ENCODE results near the gene CD226.
"Not testable (repeated sequence)": the region's sequence is repeated elsewhere in the genome, so short reads cannot be mapped to it uniquely, and the experiment has no call there.

Gene CD226

DNA sequence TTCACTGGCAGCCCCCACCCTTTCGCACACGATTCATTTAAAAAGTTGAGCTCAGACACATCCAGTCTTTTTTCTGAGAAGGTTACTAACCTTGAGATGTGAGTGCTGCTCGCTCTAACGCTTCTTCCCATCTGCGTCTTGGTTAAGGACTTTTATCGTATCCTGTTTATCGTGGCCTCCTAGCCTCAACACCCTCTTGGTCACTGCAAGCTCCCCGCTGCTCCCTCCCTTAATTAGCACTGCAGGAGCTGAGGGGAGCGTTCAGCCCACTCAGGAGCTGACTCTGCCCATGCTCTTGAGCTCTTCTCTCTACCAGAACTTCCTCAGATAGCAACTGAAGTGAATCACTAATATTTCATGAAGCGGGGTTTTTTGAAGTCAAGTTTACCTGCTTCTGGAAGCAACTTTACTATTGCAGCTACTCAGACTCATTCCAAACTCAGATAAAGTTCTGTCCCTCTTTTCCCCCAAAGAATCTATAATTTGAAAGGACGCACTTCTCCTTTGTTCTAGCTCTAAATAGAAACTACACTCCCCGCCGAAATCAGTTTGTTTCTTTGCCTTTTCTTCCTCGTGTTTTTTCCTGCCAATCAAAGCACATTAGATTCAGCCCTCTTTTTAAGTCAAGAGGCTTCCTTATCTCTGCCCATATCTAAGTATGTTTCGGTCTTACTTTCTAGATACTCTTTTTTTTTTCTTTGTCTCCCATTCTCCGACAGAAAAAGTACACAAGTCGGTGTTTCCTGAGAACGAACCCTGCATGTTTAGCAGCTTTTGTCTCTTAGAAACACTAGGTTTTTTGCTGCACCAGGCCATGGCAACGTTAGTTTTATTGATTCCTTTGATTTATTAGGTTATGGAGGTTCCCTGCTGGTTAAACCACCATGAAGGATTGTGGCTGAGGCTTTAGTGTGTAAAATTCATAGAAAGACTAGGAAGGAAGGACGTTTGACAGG, 9.3 kb upstream of the CD226 start:
- DNase-seq (ENCODE audit: low read depth in 2 of 2): no peak

DNA sequence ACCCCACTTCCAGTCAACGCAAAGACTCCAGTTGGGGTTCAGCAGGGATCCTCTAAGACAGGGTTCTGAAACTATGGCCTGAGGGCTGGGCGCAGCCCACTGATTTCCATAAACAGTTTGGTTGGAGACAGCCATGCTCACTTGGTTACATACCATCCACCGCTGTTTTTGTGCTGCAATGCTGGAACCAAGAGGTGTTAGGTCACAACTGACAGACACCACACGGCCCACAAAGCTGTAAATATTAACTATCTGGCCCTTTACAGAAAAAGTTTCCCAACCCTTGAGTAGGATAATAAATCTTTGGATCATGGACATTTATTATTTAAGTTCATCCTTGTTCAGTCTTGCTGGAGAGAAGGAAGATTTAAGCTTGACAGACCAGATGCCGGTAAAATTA, 8.4 kb upstream of the CD226 start:
- no peak for DNase-seq (ENCODE audit: low read depth in 2 of 2)

DNA sequence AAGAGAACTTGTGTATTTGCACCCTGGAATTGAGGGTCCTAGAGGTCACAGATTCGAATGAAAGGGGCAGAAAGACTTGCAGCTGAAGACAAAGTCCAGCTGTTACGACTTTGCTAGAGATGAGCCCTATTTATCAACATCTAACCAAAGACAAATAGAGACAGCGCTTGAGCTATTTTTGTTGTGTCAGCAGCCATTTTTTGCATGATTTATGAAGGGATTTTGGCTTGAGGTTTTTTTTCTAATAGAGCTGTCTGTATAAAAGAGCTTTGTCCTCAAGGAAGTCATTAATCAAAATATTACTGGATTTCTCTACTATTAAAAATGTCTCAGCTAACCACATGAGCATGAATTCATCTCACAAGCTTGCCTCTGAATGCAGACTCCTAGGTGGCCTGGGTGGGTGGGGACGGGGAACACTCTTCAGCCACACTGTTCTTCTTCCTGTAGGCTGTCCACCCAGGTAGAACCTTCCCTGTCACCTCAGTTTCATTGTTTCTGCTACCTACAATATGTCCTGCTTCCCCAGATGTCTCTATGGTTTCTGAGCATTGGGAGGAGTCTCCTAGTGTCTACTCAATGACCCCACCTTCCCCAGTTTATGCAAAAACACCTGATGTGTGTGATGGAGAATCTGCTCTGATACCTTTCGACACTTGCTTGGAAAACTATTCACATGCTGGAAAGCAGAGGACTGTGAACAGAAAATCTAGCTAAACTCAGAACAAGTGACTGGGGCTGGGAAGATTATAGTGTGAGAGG, 7.2 kb upstream of the CD226 start:
- DNase-seq (ENCODE audit: low read depth in 2 of 2): no peak

DNA sequence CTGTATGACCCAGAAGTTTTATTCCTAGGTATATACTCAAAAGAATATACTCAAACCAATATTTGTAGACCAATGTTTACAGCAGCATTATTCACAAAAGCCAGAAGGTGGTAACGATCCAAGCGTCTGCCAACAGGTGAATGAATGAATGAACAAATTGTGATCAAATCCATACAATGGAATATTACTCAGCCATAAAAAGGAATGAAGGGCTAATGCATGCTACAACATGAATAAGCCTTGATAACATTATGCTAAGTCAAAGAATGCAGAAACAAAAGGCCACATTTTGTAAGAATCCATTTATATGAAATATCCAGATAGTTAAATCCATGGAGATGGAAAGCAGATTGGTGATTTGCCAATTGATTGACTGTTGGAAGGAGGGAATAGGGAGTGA, 5.5 kb upstream of the CD226 start:
- DNase-seq (ENCODE audit: low read depth in 2 of 2): no peak

DNA sequence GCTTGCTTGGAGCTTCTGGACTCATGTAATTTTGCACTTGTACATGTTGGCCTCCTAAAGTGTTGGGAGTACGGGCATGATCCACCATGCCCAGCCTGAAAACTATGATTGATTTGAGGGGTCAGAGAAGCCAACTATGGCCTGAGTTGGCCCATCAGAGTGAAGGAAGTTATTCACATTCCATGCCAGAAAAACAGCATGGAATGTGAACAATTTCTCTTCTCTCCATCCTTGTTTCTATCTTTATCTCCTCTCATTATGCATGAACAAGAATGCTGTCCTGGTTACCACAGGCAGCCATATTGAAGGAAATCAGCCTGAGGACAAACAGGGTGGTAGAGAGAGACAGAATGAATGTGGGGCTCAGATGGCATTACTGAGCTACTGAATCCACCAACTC, 3.5 kb upstream of the CD226 start:
- no peak for DNase-seq (ENCODE audit: low read depth in 2 of 2)

DNA sequence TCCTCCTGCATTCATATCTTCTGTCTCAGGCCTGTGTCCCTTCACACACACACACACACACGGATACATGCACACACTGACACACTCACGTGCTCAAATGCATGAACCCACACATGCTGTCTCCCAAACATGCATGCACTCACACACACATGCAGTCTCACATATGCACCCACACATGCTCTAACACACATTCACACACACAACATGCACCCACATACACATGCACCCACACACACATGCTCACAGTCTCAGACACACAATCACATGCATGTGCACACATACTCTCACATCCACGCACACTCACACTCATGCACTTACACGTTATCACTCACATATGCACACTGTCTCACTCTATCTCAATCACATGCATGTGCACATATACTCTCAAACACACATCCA, 1.9 kb upstream of the CD226 start:
- no peak for DNase-seq (ENCODE audit: low read depth in 2 of 2)

DNA sequence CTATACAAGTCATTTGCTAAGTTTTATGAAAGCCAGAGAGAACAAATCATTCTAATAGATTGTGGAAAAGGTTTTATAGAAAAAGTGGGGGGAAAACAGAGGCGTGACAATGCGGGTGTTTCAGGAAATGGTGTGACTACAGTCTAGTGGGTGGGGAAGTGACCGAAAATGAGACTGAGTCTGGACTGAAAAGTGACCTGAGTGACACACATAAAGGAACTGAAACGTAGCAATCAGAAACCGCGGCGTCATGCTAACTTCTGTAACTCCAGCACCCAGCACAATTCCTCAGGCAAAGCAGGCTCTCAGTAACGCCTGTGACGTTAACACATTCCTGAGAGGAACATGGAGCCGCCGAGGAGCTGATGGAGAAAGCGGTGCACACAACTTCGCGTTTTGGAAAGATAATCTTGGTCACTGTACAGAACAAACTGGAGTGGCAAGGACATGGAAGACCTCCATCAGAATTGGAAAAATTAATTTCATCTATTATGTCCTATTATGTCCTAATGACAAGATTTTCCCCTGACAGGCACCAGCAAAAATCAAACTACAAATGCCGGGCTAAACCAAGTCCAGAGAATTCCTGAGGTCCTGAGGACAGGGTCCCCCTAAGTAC, 1.4 kb upstream of the CD226 start:
- DNase-seq (ENCODE audit: low read depth in 2 of 2): peak in 1 of 2 donors; percentile 58

DNA sequence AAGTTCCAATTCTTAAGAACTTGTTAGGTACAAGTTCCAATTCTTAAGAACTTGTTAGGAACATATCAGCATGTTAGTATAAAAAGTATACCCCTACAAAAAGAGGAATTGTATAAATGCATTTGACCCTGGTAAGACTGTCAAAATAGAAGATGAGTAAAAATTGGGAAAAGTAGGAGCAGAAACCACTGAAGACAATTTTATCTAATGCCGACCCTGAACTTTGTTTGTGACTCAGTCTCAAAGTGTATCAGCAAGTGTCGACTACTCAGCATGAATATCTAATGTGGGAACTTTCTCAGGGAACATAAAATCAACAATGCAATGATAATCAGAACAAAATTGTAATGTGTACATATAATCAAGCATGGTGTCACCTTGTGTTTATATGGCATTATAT, 583 bp upstream of the CD226 start:
- DNase-seq (ENCODE audit: low read depth in 2 of 2): no peak

DNA sequence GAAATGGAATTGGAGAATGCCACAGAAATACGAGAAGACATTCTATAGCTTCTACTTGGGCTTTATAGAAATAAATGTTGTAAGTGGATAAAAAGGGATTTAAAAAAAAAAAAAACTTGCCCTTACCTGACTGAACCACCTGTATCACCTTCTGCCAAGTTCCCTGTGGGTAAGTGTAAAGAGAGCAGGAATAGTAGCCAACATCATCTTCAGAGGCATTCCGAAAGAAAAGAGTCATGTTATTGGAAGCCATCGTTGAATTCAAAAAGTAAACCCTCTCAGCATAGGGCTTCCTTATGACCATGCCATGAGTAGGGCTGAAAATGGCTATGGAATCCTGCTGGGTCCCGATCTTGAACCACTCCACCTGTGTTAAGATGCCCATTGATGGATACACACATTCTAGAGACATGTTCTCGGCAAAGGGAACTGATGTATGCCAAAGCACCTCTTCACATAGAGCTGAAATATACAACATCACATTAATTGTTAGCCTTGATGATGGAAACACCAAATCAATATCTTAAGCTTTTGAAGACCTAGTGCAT, 991 bp downstream of the CD226 start:
- DNase-seq (ENCODE audit: low read depth in 2 of 2): no peak

DNA sequence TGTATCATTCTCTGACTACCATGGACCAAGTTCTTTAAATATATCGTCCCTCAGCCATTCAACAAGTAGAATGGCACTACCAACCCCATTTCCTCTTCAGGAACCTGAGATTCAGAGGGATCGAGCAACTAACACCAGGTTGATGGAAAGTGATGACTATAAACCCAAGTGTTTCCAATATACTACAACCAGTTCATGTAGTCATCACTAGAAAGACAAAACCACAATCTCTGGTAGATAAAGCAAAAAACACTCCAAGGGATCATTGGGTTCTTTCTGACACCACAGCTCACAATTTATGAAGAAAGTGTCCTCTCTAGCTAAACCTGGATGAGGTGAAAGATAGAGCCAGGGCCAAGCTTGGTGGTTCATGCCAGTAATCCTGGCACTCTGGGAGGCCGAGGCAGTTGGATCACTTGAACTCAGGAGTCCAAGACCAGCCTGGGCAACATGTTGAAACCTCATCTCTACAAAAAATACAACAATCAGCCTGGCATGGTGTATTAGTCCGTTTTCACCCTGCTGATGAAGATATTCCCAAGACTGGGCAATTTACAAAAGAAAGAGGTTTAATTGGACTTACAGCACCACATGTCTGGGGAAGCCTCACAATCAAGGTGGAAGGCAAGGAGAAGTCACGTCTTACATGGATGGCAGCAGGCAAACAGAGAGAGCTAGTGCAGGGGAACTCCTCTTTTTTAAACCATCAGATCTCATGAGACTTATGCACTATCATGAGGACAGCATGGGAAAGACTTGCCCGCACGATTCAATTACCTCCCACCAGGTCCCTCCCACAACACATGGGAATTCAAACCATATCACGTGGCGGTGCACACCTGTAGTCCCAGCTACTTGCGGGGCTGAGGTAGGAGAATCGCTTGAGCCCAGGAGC, 2.2 kb downstream of the CD226 start:
- no peak for DNase-seq (ENCODE audit: low read depth in 2 of 2)

DNA sequence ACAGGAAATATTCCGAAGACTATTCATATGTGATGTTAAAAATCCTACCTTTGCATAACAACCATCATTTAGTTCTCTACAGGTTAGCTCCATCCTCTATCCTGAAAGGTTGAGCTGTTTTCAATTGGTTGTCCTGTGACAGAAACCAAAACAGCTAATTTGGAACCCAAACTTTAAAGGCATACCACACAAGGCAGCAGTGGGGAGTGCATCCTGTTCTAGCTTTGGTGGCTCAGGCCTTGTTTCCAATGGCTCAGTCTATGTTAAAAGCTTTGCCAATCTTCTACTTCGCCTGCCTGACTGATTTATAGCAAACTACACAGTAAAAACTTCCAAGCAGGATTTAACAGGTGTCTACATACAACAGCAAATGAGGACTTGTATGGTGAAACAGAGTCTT, 3.2 kb downstream of the CD226 start:
- no peak for DNase-seq (ENCODE audit: low read depth in 2 of 2)

DNA sequence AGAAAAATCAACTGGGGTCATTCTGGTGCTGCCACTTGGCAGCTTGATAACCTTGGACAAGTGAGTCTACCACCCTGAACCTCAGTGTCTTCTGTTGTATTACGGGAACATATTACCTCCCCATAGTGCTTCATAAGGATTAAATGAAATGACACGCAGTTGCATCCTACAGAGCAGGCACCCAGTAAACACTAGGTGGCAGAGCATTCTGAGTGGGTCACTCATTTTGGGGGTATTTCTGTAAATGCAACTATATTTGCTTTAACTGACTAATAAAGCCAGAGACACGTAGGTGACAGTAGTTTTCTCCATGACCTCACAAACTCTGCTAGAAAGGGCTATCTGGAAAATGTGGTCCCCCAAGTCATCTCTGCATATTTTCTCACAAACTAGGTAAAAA, 4.7 kb downstream of the CD226 start:
- no peak for DNase-seq (ENCODE audit: low read depth in 2 of 2)

DNA sequence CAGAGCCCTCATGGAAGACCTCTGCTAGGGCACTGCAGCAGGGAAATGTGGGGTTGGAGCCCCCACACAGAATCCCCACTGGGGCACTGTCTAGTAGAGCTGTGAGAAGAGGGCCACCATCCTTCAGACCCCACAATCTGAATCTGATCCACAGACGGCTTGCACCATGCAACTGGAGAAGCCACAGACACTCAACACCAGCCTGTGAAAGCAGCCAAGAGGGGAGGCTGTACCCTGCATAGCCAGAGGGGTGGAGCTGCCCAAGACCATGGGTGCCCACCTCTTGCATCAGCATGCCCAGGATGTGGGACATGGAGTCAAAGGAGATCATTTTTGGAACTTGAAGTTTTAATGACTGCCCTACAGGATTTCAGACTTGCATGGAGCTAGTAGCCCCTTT, 6.5 kb downstream of the CD226 start:
- no peak for DNase-seq (ENCODE audit: low read depth in 2 of 2)

DNA sequence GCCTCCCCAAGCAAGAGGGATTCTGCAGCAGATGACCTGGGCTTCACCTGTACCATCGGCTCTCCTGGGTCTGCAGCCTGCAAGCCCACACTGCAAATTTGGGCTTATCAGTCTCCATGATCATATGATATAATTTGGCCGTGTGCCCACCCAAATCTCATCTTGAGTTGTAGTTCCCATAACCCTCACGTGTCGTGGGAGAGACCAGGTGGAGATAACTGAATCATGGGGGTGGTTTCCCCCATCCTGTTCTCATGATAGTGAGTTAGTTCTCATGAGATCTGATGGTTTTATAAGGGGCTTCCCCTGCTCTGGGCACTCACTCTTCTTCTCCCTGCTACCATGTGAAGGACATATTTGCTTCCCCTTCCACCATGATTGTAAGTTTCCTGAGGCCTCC, 7.9 kb downstream of the CD226 start:
- DNase-seq (ENCODE audit: low read depth in 2 of 2): not testable (repeated sequence)

DNA sequence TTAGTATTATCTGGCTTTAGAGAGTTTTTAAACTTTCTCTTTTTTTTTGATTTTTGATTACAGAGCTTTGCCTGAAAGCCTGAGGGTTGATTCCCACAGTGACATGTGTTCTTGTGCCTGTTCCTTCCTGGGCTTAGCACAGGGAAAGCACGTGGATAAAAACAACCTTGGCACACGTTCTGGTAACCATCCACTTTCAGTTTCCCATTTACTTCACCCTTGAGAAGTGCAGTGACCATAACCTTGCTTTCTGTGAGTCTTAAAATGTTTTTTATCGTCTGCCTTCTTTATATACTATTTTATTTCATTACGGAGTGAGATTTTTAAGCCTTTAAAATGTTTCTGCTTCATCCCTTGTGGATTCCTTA, 11.5 kb downstream of the CD226 start:
- DNase-seq (ENCODE audit: low read depth in 2 of 2): no peak

DNA sequence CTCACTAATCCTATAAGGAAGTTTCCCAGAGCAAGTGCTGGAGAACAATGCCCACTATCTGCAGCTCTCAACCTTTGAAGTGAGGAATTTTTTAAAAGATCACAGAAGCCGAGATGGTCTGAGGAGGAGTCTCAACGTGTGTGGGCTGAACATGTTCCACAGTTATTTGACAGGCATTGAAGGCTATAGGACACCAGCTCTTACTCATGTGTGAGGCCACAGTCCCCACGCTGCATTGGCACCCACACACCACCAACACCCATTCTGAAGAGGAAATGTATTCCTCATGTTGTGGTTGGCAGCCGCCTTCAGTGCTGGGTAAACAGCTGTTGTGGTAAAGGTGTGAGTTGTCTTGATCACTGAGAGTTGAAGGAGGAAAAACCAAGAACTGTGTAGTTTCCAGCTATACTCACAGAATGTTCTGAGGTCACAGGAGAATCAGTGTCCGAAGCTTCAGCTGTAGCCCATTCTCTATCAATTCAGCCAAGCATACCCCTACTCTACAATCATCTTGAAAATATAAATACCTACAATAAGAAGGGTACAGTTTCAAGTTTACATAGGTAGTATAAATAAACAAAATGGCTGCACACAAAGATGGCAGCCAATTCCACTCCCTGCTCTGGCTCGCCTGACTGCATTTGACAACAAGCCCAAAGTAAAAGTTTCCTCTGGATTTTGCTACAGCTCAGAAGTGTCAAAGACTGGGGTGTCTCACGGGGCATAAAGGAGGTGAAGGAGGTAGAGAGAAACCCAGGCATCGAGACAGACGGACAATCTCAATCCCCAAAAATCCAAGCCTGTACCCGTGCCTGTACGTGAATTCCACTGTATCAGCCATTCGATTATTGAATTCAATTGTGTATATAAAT, 12.1 kb downstream of the CD226 start:
- peak; percentile 83 to 84 for DNase-seq (ENCODE audit: low read depth in 2 of 2)

DNA sequence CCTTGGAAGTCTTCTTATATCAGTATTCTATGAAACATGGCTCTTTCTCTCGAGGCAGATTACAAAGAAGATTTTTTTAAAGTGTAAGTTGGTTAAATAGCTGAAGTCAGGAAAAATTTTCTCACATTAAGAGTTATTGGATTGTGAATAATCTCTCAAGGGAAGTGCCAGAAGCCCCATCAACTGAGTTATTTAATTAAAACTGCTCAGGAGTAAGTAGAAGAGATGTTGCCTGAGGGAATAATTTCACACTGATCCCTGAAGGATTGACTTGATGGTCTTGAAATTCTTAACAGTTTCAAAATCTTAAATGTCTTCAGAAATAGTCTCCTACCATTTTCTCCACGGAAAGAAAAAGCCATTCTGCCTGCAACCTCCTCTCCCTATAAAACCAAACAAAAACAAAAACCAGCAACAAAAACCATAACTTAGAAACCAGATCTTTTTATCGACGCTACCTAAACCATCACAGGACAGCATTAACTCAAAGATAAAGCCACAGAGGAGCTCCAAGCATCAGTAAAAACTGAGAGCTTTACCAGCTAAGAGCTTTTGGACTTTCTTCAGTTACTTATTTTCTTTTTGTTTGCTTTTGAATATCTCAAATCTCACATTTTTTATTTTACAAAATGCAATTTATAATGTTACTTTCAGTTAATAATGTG, 12.9 kb downstream of the CD226 start:
- no peak for DNase-seq (ENCODE audit: low read depth in 2 of 2)

DNA sequence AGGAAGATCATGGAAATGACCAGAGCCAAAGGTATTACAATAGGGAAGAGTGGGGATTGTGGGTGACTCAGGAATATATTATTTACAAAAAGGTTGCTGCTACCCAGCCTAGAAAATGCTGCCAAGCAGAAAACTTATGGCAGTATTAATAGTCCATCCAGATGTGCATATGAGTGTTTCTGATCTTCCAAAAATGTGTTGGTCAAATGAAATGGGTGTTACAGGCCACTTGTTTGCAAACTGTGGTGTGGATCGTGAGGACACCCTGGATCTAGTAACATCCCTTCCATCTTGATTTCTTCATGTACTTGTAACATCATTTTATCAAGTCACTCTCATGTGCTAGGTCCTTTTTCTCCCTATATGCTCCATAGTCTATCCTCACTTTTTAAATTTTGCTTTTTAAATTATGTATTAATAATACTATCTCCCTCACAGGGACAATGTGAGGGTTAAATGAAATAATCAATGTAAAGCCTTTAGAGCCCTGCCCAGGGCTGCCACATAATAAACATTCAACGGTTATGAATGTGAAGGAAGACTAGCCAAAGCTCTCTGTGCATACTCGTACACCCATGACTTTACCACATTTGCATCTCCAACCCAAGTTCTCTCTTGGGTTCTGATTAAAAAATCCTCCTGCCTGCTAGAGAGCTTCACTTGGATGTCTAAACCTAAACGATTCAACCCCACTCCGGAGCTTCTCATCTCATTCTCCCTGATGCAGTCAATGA, 18.5 kb downstream of the CD226 start:
- DNase-seq (ENCODE audit: low read depth in 2 of 2): no peak

DNA sequence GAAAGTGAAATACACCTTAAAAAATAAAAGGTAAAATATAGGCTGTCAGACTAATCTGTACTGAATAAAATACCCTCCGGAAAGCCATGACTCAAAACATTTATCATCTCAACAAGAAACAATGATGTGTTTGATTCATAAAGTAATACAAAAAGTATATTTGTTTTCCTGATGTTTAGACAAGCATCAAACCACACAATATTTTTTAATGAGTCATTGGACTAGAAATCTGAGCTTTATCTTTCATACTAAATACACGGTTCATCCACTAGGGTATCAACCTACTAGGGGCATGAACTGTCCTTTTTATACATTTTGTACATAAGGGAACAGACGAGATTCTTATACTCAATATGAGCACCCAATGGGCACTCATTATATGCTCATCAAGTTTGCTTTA, 31.3 kb downstream of the CD226 start:
- DNase-seq (ENCODE audit: low read depth in 2 of 2): no peak
